ENCODE data around the gene URAD. TPM values are rescaled to one million over a fixed set of nuclear protein-coding genes. Genes with fewer than 3 reads are reported as not detected.

Gene URAD, protein sequence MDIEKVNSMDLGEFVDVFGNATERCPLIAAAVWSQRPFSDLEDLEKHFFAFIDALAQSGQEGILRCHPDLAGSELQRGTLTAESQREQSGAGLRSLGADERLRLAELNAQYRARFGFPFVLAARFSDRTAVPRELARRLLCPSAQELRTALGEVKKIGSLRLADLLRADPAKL
- polyA plus RNA-seq: not detected in 2 replicates

DNA sequence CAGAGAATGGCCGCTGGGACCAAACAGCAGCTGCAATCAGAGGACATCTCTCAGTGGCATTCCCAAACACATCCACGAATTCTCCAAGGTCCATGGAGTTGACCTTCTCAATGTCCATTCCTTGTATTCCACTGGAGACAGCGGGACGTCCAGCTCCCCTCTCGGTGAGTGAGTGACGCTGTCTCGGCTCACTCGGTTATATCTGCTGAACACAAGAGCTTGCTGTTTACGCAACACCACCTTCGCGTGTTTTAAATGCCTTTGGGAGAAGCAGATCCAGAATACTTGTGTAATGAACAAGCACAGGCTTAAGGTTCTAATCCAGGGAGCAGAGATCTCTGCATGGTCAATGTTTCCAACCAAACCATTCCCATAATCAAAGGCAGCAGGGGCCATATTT is at the start of gene URAD:
Gene URAD (minus strand): TSS at position 174 of the 400 bp plus-strand sequence. CDS start 56 bp downstream, at position 118.

DNA sequence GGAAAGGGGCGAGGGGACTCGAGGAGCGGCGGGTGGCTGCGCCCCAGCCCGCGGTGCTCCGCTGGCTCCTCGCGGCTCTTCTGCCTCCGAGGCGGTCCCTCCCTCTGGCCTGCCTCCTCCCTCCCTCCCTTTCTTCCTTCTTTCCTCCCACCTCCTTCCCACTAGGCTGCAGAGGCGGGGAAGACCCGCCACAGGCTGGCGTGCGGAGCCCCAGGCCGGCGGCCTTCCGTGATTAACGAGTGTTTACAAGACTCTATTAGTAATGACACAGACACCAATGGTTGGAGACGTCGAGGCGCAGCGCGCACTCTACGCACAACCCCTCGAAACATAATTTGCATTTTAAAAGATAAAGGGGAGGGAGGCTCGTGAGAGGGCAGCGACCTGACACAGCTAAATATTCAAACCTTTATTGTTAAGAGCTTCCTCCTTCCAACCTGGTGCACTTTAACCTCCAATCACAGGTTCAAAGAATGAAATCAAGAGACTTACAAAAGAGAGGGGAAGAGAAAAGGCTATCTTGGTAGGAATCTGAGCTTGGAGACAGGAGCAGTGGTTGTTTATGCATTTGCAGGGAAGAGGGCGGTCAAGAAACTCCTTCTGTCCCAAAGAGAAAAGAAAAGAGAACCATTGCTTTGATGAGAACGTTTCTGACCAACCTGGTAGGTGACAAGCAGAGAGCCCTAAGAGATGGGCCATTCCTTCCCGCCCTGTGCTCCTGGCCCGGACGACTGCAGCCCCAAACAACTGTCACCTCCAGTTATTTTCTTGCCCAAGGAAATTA is 19.2 kb downstream of the URAD start, which contains the start of gene CDX2:
Gene CDX2 (minus strand): TSS at position 234 of the 784 bp plus-strand sequence. CDS start 309 bp downstream, outside the sequence.

Other genes starting within 250 kb of the URAD start
- not detected in 2 replicates for gene GSX1, start 196.2 kb downstream of the URAD start, polyA plus RNA-seq
- not detected in 2 replicates for gene PDX1, start 68.7 kb downstream of the URAD start, polyA plus RNA-seq
- gene CDX2, start 19.4 kb downstream of the URAD start, polyA plus RNA-seq: not detected in 2 replicates
- gene FLT3, start 111.9 kb upstream of the URAD start, polyA plus RNA-seq: not detected in 2 replicates
- gene PAN3, start 149.9 kb upstream of the URAD start, polyA plus RNA-seq: 9.3 and 11.6 TPM in 2 replicates

Measured in Purkinje cell (primary cell).